ENCODE measurements around the gene MCF2L2.

GRCh38 chr3:183318877-183319276, 109.5 kb downstream of the MCF2L2 start:
- TF ChIP-seq MAX (IDR thresholded peaks at IDR 0.05; ENCODE audit: insufficient read depth, insufficient read length): no peak
- no peak for TF ChIP-seq CTCF (IDR thresholded peaks at IDR 0.05; ENCODE audit: extremely low read depth in 1 of 2, insufficient read depth in 1 of 2, low read depth in 1 of 2, low read length in 2 of 2)
